Peyer's patch (tissue), 4 donors: ENCODE data around the gene DPYD. TPM values are rescaled to one million over a fixed set of nuclear protein-coding genes. Genes with fewer than 3 reads are reported as not detected.

Experiments
- DNase-seq, 3 donors: peaks; one replicate each; pipeline ENCODE4 v3.0.0-alpha.2; 2017 to 2019
- H3K27ac ChIP-seq, 4 donors: fragments of 200-600 bp; sonication (generic); one replicate each; pipeline ENCODE4 v1.5.1; 2016 to 2019
- H3K27me3 ChIP-seq, 2 donors: fragments of 200-600 bp; sonication (generic); one replicate each; pipeline ENCODE4 v1.5.1; 2019
- H3K36me3 ChIP-seq, 3 donors: fragments of 200-600 bp; sonication (generic); one replicate each; pipeline ENCODE4 v1.5.1; 2016 to 2019
- H3K4me1 ChIP-seq, 4 donors: fragments of 200-600 bp; sonication (generic); one replicate each; pipeline ENCODE4 v1.5.1; 2016 to 2019
- H3K4me3 ChIP-seq, 4 donors: fragments of 200-600 bp; sonication (generic); 1 replicate in 3 of 4; 2 replicates in 1 of 4; pipeline ENCODE4 v1.5.1; 2016 to 2019; ENCODE audit warnings: mild to moderate bottlenecking in 1 of 4
- H3K9me3 ChIP-seq, 4 donors: fragments of 200-600 bp; sonication (generic); one replicate each; pipeline ENCODE4 v1.5.1; 2016 to 2019; ENCODE audit warnings: mild to moderate bottlenecking in 1 of 4
- POLR2A ChIP-seq, 2 donors: fragments of 450-650 bp; IDR thresholded peaks; one replicate each; pipeline ENCODE4 v1.5.1; 2017; ENCODE audit warnings: antibody characterized with exemption in 2 of 2, mild to moderate bottlenecking in 2 of 2, moderate library complexity in 2 of 2
- total RNA-seq, 4 donors: library from RNA; depleted of rRNA; stranded (reverse); fragments of >200 nt; gene quantifications; one replicate each; pipeline ENCODE4 v1.1.0, GENCODE V29; 2016
- TF ChIP-seq, protein P1 (sequence below), 6 experiments: fragments of 450-650 bp in 4 of 6; fragments of 200-600 bp in 2 of 6; sonication (generic) in 1 of 6; IDR thresholded peaks; one replicate each; pipeline ENCODE4 v1.5.1; 2017 to 2019; ENCODE audit warnings: antibody characterized with exemption in 6 of 6, mild to moderate bottlenecking in 3 of 6, moderate library complexity in 1 of 6

Gene DPYD
- total RNA-seq, 4 donors from 2014 or later, result 30.8 to 39.7 (median 36.4) TPM

DNA sequence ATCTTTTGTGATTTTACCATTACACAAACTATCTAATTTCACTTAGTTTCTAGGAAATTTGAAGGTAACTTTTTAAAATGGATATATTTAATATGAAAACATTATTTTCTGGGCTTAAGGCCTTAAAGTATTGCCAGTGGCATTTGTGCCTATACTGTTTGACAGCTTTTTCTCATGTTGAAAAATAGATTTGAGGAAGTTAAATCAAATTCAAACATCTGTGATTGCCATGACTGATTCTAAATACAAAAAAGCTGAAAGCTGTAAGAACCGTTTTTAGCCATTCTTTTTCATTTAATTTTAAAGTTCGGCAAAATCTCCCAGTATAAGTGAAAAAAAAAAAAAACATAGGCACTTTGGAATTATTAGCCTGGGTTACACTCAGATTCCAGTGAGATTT, 301.1 kb downstream of the DPYD start:
- no peaks in the 10 kb centered on the region for H3K4me1 ChIP-seq
- H3K36me3 ChIP-seq, result no peaks in the 10 kb centered on the region
- H3K27me3 ChIP-seq, result no peaks in the 10 kb centered on the region
- no peak overlapping the region for H3K27ac ChIP-seq
- TF ChIP-seq, protein P1, sequence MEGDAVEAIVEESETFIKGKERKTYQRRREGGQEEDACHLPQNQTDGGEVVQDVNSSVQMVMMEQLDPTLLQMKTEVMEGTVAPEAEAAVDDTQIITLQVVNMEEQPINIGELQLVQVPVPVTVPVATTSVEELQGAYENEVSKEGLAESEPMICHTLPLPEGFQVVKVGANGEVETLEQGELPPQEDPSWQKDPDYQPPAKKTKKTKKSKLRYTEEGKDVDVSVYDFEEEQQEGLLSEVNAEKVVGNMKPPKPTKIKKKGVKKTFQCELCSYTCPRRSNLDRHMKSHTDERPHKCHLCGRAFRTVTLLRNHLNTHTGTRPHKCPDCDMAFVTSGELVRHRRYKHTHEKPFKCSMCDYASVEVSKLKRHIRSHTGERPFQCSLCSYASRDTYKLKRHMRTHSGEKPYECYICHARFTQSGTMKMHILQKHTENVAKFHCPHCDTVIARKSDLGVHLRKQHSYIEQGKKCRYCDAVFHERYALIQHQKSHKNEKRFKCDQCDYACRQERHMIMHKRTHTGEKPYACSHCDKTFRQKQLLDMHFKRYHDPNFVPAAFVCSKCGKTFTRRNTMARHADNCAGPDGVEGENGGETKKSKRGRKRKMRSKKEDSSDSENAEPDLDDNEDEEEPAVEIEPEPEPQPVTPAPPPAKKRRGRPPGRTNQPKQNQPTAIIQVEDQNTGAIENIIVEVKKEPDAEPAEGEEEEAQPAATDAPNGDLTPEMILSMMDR (IDR thresholded peaks at IDR 0.05), result no peak
- no peaks in the 10 kb centered on the region for H3K9me3 ChIP-seq
- H3K4me3 ChIP-seq, result no peak overlapping the region
- DNase-seq, result no peak

DNA sequence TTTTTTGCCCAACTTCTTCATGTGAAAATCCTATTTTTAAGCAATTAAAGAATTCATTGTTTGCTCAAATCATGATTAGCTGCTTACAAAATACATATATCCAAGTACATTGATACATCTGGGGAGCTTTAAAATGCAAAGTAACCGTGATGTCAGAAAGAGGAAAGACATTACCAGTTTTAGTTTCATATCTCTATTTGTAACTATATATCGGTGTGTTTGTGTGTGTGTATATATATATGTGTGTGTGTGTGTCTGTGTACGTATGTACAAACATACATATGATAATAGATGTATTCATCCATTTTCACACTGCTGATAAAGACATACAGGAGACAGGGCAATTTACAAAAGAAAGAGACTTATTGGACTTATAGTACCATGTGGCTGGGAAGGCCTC, 310.1 kb downstream of the DPYD start:
- no peak overlapping the region for H3K27ac ChIP-seq
- no peak overlapping the region for H3K4me3 ChIP-seq
- DNase-seq, result no peak
- no peaks in the 10 kb centered on the region for H3K9me3 ChIP-seq
- no peaks in the 10 kb centered on the region for H3K4me1 ChIP-seq
- no peaks in the 10 kb centered on the region for H3K27me3 ChIP-seq
- no peaks in the 10 kb centered on the region for H3K36me3 ChIP-seq
- TF ChIP-seq, protein P1 (IDR thresholded peaks at IDR 0.05), result no peak
- no peak for TF ChIP-seq POLR2A (IDR thresholded peaks at IDR 0.05)

- no peak for TF ChIP-seq POLR2A (IDR thresholded peaks at IDR 0.05)
- TF ChIP-seq, protein P1 (IDR thresholded peaks at IDR 0.05), result no peak
- no peaks in the 10 kb centered on the region for H3K4me1 ChIP-seq
- no peaks in the 10 kb centered on the region for H3K9me3 ChIP-seq
- H3K36me3 ChIP-seq, result no peaks in the 10 kb centered on the region
- H3K27me3 ChIP-seq, result no peaks in the 10 kb centered on the region
- H3K4me3 ChIP-seq, result no peak overlapping the region
- no peak overlapping the region for H3K27ac ChIP-seq
- DNase-seq, result no peak
These were observed 310.7 kb downstream of the DPYD start for GRCh38 chr1:97610102-97610501.

DNA sequence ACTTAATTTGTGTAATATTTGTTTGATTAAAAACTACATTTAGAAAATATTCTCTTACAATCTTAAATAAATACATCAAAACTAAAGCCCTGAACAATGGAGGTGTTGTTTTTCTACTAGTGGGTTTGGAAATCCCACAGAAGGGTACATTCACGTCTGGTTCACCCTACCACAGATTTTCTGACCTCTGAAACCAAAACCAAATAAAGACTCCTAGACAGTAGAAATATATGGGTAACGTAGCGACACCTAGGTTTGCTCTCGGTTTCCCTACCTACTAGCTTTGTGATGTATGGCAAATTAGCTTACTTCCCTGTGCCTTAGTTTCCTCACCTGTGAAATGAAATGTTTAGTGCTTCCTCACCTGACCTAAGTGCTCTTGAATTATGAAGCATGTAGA, 312.6 kb downstream of the DPYD start:
- DNase-seq, result no peak
- Histone ChIP-seq H3K4me3 (no peak overlapping the region), H3K9me3 (no peaks in the 10 kb centered on the region), H3K4me1 (no peaks in the 10 kb centered on the region), H3K27me3 (no peaks in the 10 kb centered on the region), H3K36me3 (no peaks in the 10 kb centered on the region), H3K27ac (no peak overlapping the region)
- no peak for TF ChIP-seq POLR2A (IDR thresholded peaks at IDR 0.05)
- TF ChIP-seq, protein P1 (IDR thresholded peaks at IDR 0.05), result no peak

DNA sequence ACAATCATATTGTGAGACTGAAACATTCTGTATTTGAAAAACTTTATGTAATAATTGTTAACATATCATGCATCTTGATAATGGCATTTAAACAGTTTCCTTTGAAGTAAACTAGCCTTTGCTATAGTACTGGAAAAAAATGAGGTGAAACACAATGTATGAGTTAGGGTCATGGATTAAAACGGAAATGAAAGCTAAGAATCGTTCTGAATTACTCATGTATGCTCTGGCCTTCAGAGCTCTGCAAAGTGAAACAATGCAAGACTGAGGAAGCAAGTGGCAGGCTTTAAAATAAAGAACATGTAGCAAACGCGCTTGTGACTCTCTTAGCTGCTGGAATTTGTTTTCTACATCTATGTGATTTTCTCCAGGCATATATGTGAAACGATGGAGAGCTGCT, 317.1 kb downstream of the DPYD start:
- H3K4me3 ChIP-seq, result no peak overlapping the region
- no peaks in the 10 kb centered on the region for H3K27me3 ChIP-seq
- no peaks in the 10 kb centered on the region for H3K4me1 ChIP-seq
- no peaks in the 10 kb centered on the region for H3K36me3 ChIP-seq
- H3K9me3 ChIP-seq, result no peaks in the 10 kb centered on the region
- DNase-seq, result no peak
- TF ChIP-seq, protein P1 (IDR thresholded peaks at IDR 0.05), result no peak
- TF ChIP-seq POLR2A (IDR thresholded peaks at IDR 0.05), result no peak
- no peak overlapping the region for H3K27ac ChIP-seq

DNA sequence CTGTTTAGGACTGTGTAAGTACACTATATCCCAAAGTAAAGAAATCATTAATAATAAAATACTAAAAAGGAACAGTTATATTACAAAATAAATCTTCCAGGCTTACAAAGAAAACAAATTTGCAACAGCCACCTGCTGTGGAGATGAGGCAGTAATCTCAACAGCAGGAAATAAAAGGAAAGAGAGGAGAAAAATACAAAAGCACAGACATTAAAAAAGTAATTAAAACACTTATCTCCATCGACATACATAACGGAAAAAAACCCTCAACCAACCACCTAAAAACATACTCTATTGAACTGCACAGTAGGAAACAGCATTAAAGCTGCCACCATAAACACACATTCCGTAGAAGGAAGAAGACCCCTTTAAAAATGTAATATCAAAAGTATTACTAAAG, 317.6 kb downstream of the DPYD start:
- Histone ChIP-seq H3K27me3 (no peaks in the 10 kb centered on the region), H3K27ac (no peak overlapping the region), H3K4me3 (no peak overlapping the region), H3K4me1 (no peaks in the 10 kb centered on the region), H3K9me3 (no peaks in the 10 kb centered on the region), H3K36me3 (no peaks in the 10 kb centered on the region)
- TF ChIP-seq POLR2A (IDR thresholded peaks at IDR 0.05), result no peak
- DNase-seq, result no peak
